Loucy (cell line): ENCODE data around the gene CHCHD6.

ENCODE experiments used
- H2AFZ ChIP-seq: fragments of 200-600 bp; sonication (generic); 2 replicates; pipeline ENCODE4 v1.6.0; 2016; ENCODE audit warnings: antibody characterized with exemption, mild to moderate bottlenecking, low read length, moderate library complexity
- H3F3A ChIP-seq: fragments of 200-600 bp; 2 replicates; pipeline ENCODE4 v1.6.0; 2016; ENCODE audit warnings: antibody characterized with exemption, low read depth, mild to moderate bottlenecking
- H3K27me3 ChIP-seq: fragments of 200-600 bp; sonication (generic); 2 replicates; pipeline ENCODE4 v1.6.1; 2014; ENCODE audit warnings: low read length, mild to moderate bottlenecking; ENCODE audit not compliant: insufficient read depth, poor library complexity, severe bottlenecking
- H3K36me3 ChIP-seq: fragments of 200-600 bp; sonication (generic); 2 replicates; pipeline ENCODE4 v1.6.1; 2016; ENCODE audit warnings: low read length; ENCODE audit not compliant: insufficient read depth
- H3K4me1 ChIP-seq: fragments of 200-600 bp; sonication (generic); 2 replicates; pipeline ENCODE4 v1.5.1; 2014; ENCODE audit warnings: low read length, mild to moderate bottlenecking; ENCODE audit not compliant: insufficient read depth, poor library complexity, severe bottlenecking
- H3K4me2 ChIP-seq: fragments of 200-600 bp; sonication (generic); 2 replicates; pipeline ENCODE4 v1.6.0; 2014; ENCODE audit warnings: antibody characterized with exemption, low read length, low read depth, mild to moderate bottlenecking; ENCODE audit not compliant: poor library complexity, severe bottlenecking
- H3K4me3 ChIP-seq: fragments of 200-600 bp; sonication (generic); 2 replicates; pipeline ENCODE4 v1.5.1; 2014; ENCODE audit warnings: low read length, mild to moderate bottlenecking, mixed read lengths; ENCODE audit not compliant: poor library complexity, severe bottlenecking
- H3K79me2 ChIP-seq: fragments of 200-600 bp; sonication (generic); 2 replicates; pipeline ENCODE4 v1.6.1; 2014; ENCODE audit warnings: low read length; ENCODE audit not compliant: insufficient read depth
- H3K9ac ChIP-seq: fragments of 200-600 bp; sonication (generic); 2 replicates; pipeline ENCODE4 v1.6.0; 2014; ENCODE audit warnings: mild to moderate bottlenecking, low read depth, low read length, moderate library complexity; ENCODE audit not compliant: poor library complexity, severe bottlenecking
- H3K9me2 ChIP-seq: fragments of 200-600 bp; sonication (generic); replicated peaks from 2 replicates; pipeline ENCODE4 v1.6.1; 2016; ENCODE audit warnings: low read depth, low read length, mixed read lengths
- H3K9me3 ChIP-seq: fragments of 200-600 bp; sonication (generic); 2 replicates; pipeline ENCODE4 v1.6.1; 2014; ENCODE audit warnings: mild to moderate bottlenecking, antibody characterized with exemption, low read length, low read depth; ENCODE audit not compliant: insufficient read depth
- H4K20me1 ChIP-seq: fragments of 200-600 bp; sonication (generic); 2 replicates; pipeline ENCODE4 v1.6.0; 2014; ENCODE audit warnings: antibody characterized with exemption, low read length, mild to moderate bottlenecking; ENCODE audit not compliant: insufficient read depth, poor library complexity, severe bottlenecking
- CTCF ChIP-seq: fragments of 200-600 bp; sonication (generic); conservative IDR thresholded peaks from 2 replicates; pipeline ENCODE4 v1.5.1; 2014; ENCODE audit warnings: mild to moderate bottlenecking, antibody characterized with exemption, low read length
- EZH2phosphoT487 ChIP-seq: fragments of 200-600 bp; IDR thresholded peaks from 2 replicates; pipeline ENCODE4 v1.6.1; 2018; ENCODE audit warnings: antibody characterized with exemption, mild to moderate bottlenecking, moderate library complexity, borderline replicate concordance

The CHCHD6 gene

GRCh38 chr3:126999383-126999782 is 295.3 kb downstream of the CHCHD6 start:
- Histone ChIP-seq H2AFZ (no peak overlapping the region), H4K20me1 (no peaks in the 10 kb centered on the region), H3K4me3 (no peak overlapping the region), H3F3A (no peaks in the 10 kb centered on the region), H3K4me1 (no peaks in the 10 kb centered on the region), H3K9ac (no peak overlapping the region), H3K36me3 (no peaks in the 10 kb centered on the region), H3K9me2 (no peaks in the 10 kb centered on the region), H3K27me3 (no peaks in the 10 kb centered on the region), H3K79me2 (no peaks in the 10 kb centered on the region), H3K9me3 (no peaks in the 10 kb centered on the region), H3K4me2 (no peak overlapping the region)
- TF ChIP-seq CTCF = no peak
- TF ChIP-seq EZH2phosphoT487 = no peak

DNA sequence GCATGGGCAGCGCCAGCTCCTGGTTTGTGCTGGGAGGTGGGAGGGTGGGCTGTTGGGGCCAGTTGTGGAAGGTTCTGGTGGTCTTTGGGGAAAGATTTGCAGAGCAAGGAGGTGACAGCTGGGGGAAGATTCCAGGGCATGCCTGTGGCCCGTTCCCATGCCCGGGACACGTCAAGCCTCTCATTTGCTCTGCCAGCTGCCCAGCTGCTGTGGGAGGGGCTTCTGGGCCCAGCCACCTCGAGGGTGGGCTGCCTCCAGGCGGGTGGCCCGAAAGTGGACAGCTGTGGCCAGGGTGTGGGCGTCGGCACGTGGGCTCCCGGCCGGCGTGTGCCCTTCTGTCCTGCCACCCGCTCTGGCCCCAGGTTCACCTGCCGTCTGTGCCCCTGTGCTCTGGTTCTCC is 296.1 kb downstream of the CHCHD6 start:
- H3K9me2 ChIP-seq = no peaks in the 10 kb centered on the region
- H3K79me2 ChIP-seq = no peaks in the 10 kb centered on the region
- H3K9me3 ChIP-seq = no peaks in the 10 kb centered on the region
- TF ChIP-seq CTCF (no peak), EZH2phosphoT487 (no peak)
- H3K4me1 ChIP-seq = no peaks in the 10 kb centered on the region
- no peaks in the 10 kb centered on the region for H3K27me3 ChIP-seq
- H2AFZ ChIP-seq = no peak overlapping the region
- H4K20me1 ChIP-seq = no peaks in the 10 kb centered on the region
- H3K4me3 ChIP-seq = no peak overlapping the region
- no peaks in the 10 kb centered on the region for H3K36me3 ChIP-seq
- no peak overlapping the region for H3K4me2 ChIP-seq
- no peak overlapping the region for H3K9ac ChIP-seq
- H3F3A ChIP-seq = no peaks in the 10 kb centered on the region

DNA sequence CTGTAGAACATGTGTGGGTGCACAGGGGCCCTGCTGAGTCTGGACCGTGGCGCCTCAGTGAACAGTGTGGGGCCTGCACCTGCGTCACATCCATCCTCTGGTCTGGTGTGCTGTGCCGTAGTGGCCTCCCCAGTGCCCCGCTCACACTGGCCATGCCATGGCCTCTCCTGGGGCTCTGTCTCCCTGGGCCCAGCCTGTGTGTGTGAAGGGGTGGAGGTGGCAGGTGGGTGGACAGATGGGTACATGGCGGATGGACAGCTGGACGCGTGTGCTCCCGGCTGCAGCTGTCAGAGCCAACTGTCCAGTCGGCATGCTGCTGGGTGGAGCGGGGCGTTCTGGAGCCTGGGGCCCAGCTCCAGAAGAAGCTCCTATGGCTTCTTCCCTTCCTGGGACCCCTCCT is 296.7 kb downstream of the CHCHD6 start:
- Histone ChIP-seq H3K79me2 (no peaks in the 10 kb centered on the region), H3K27me3 (no peaks in the 10 kb centered on the region), H3K36me3 (no peaks in the 10 kb centered on the region), H3K4me2 (no peak overlapping the region), H3K9ac (no peak overlapping the region), H4K20me1 (no peaks in the 10 kb centered on the region), H3K9me2 (no peaks in the 10 kb centered on the region), H3K9me3 (no peaks in the 10 kb centered on the region), H3K4me3 (no peak overlapping the region), H2AFZ (no peak overlapping the region), H3F3A (no peaks in the 10 kb centered on the region), H3K4me1 (no peaks in the 10 kb centered on the region)
- no peak for TF ChIP-seq EZH2phosphoT487
- TF ChIP-seq CTCF = no peak
